ENCODE data around the gene PISD.

PISD gene

GRCh38 chr22:31623592-31624304, 38.3 kb downstream of the PISD start:
- no peak for DNase-seq

- no peak for DNase-seq
Measured at GRCh38 chr22:31622980-31623379, 39.0 kb downstream of the PISD start.

- DNase-seq = no peak
Measured at GRCh38 chr22:31621507-31622124, 40.4 kb downstream of the PISD start.

- DNase-seq = no peak
Measured at GRCh38 chr22:31620756-31621480, 41.1 kb downstream of the PISD start.

GRCh38 chr22:31619611-31620300, 42.3 kb downstream of the PISD start:
- no peak for DNase-seq

- DNase-seq = no peak
Measured at GRCh38 chr22:31618471-31619176, 43.4 kb downstream of the PISD start.

GRCh38 chr22:31618057-31618456, 44.0 kb downstream of the PISD start:
- no peak for DNase-seq

GRCh38 chr22:31616315-31616980, 45.6 kb downstream of the PISD start:
- no peak for DNase-seq

- no peak for DNase-seq
Measured at GRCh38 chr22:31615940-31616314, 46.1 kb downstream of the PISD start.

GRCh38 chr22:31615491-31615860, 46.5 kb downstream of the PISD start:
- DNase-seq = no peak

GRCh38 chr22:31614781-31615490, 47.1 kb downstream of the PISD start:
- DNase-seq = no peak

GRCh38 chr22:31613904-31614296, 48.1 kb downstream of the PISD start:
- no peak for DNase-seq

- no peak for DNase-seq
Measured at GRCh38 chr22:31613286-31613903, 48.6 kb downstream of the PISD start.

- DNase-seq = no peak
Measured at GRCh38 chr22:31612891-31613285, 49.1 kb downstream of the PISD start.

- DNase-seq = no peak
Measured at GRCh38 chr22:31611061-31611760, 50.8 kb downstream of the PISD start.

GRCh38 chr22:31610611-31611010, 51.4 kb downstream of the PISD start:
- no peak for DNase-seq

GRCh38 chr22:31609716-31610115, 52.3 kb downstream of the PISD start:
- no peak for DNase-seq

- DNase-seq = no peak
Measured at GRCh38 chr22:31607696-31608095, 54.3 kb downstream of the PISD start.

- no peak for DNase-seq
Measured at GRCh38 chr22:31605851-31606585, 56.0 kb downstream of the PISD start.
